ENCODE results near the gene GPRC5C. TPM values are rescaled to one million over a fixed set of nuclear protein-coding genes. Genes with fewer than 3 reads are reported as not detected.
"Not testable (repeated sequence)": the region's sequence is repeated elsewhere in the genome, so short reads cannot be mapped to it uniquely, and the experiment has no call there.

GPRC5C gene
- total and polyA plus RNA-seq, 4 donors = 34.2 to 195 (median 119) TPM

- TF ChIP-seq EGR1 (IDR thresholded peaks at IDR 0.05; ENCODE audit: low read depth in 2 of 2) (no peak), MAX (IDR thresholded peaks at IDR 0.05) (no peak), JUND (IDR thresholded peaks at IDR 0.05) (no peak), SP1 (IDR thresholded peaks at IDR 0.05) (no peak), FOXA2 (IDR thresholded peaks at IDR 0.05) (no peak), RAD21 (IDR thresholded peaks at IDR 0.05) (no peak), FOXA1 (IDR thresholded peaks at IDR 0.05) (no peak), YY1 (IDR thresholded peaks at IDR 0.05) (no peak)
Observed at GRCh38 chr17:74404218-74404617, 27.7 kb upstream of the GPRC5C start (continued).

GRCh38 chr17:74404789-74405188 lies 27.1 kb upstream of the GPRC5C start:
- no peak overlapping the region for H3K4me3 ChIP-seq (ENCODE audit: low read depth in 1 of 3, low read length in 3 of 3)
- H3K9me3 ChIP-seq (ENCODE audit: control insufficient read depth in 4 of 4, low read length in 3 of 4) = no peaks in the 10 kb centered on the region
- H3K4me1 ChIP-seq (ENCODE audit: control insufficient read depth in 4 of 4, insufficient read depth in 4 of 4, low read length in 3 of 4) = peaks cover 0 to 2% (median 0%) of the 10 kb centered on the region in 4 donors
- no peaks in the 10 kb centered on the region for H3K36me3 ChIP-seq (ENCODE audit: control insufficient read depth in 4 of 4, insufficient read depth in 3 of 4, low read depth in 1 of 4, low read length in 3 of 4)
- DNase-seq (ENCODE audit: low spot score) = no peak
- H3K27ac ChIP-seq (ENCODE audit: low read depth in 1 of 2, low read length in 2 of 2) = no peak overlapping the region
- 85% methylated on average over 6 of the region's 6 CpGs for WGBS
- H3K27me3 ChIP-seq (ENCODE audit: control insufficient read depth in 4 of 4, insufficient read depth in 4 of 4, low read length in 3 of 4) = no peaks in the 10 kb centered on the region
- TF ChIP-seq SP1 (IDR thresholded peaks at IDR 0.05) (no peak), MAX (IDR thresholded peaks at IDR 0.05) (no peak), RXRA (IDR thresholded peaks at IDR 0.05) (no peak), FOXA2 (IDR thresholded peaks at IDR 0.05) (no peak), EGR1 (IDR thresholded peaks at IDR 0.05; ENCODE audit: low read depth in 2 of 2) (no peak), TAF1 (conservative IDR thresholded peaks at IDR 0.05) (no peak), NR2F2 (IDR thresholded peaks at IDR 0.05) (no peak), HNF4A (conservative IDR thresholded peaks at IDR 0.05) (no peak), CTCF (IDR thresholded peaks at IDR 0.05; ENCODE audit: low read depth, low read length, missing input control) (no peak), RAD21 (IDR thresholded peaks at IDR 0.05) (no peak), ZBTB33 (IDR thresholded peaks at IDR 0.05) (no peak), YY1 (IDR thresholded peaks at IDR 0.05) (no peak), GABPA (IDR thresholded peaks at IDR 0.05 in 1 of 2, conservative IDR thresholded peaks at IDR 0.05 in 1 of 2) (no peak)
- H3K9ac ChIP-seq (ENCODE audit: low read depth in 1 of 2, low read length in 2 of 2) = no peak overlapping the region

- not testable (repeated sequence) for H3K27ac ChIP-seq (ENCODE audit: low read depth in 1 of 2, low read length in 2 of 2); H3K4me1 ChIP-seq (ENCODE audit: control insufficient read depth in 4 of 4, insufficient read depth in 4 of 4, low read length in 3 of 4); DNase-seq (ENCODE audit: low spot score); H3K36me3 ChIP-seq (ENCODE audit: control insufficient read depth in 4 of 4, insufficient read depth in 3 of 4, low read depth in 1 of 4, low read length in 3 of 4); H3K9me3 ChIP-seq (ENCODE audit: control insufficient read depth in 4 of 4, low read length in 3 of 4); H3K27me3 ChIP-seq (ENCODE audit: control insufficient read depth in 4 of 4, insufficient read depth in 4 of 4, low read length in 3 of 4); H3K9ac ChIP-seq (ENCODE audit: low read depth in 1 of 2, low read length in 2 of 2); H3K4me3 ChIP-seq (ENCODE audit: low read depth in 1 of 3, low read length in 3 of 3)
- 99% methylated on average over 5 of the region's 5 CpGs for WGBS
Observed at GRCh38 chr17:74405311-74405710, 26.6 kb upstream of the GPRC5C start.

Data from liver (tissue), 9 donors.